HG02763 (cell line): ENCODE measurements around the gene TUFM.
"Not testable (repeated sequence)": the region's sequence is repeated elsewhere in the genome, so short reads cannot be mapped to it uniquely, and the experiment has no call there.

Experiments used
- ATAC-seq: cut with Tn5 transposase; IDR thresholded peaks from one replicate; pipeline ENCODE4 v1.9.1; 2021; ENCODE audit warnings: mild to moderate bottlenecking, moderate library complexity; ENCODE audit not compliant: unreplicated experiment

Gene TUFM

GRCh38 chr16:28875134-28876018 is 29.2 kb upstream of the TUFM start:
- ATAC-seq = no peak

- ATAC-seq = no peak
Observed at GRCh38 chr16:28874406-28874805, 28.3 kb upstream of the TUFM start.

- no peak for ATAC-seq
Observed at GRCh38 chr16:28873543-28874201, 27.5 kb upstream of the TUFM start.

- no peak for ATAC-seq
Observed at GRCh38 chr16:28872952-28873351, 26.8 kb upstream of the TUFM start.

GRCh38 chr16:28869201-28869600 is 23.1 kb upstream of the TUFM start:
- no peak for ATAC-seq

GRCh38 chr16:28867646-28868045 is 21.5 kb upstream of the TUFM start:
- ATAC-seq = not testable (repeated sequence)

GRCh38 chr16:28867241-28867640 is 21.1 kb upstream of the TUFM start:
- ATAC-seq = no peak

GRCh38 chr16:28866454-28866804 is 20.3 kb upstream of the TUFM start:
- no peak for ATAC-seq

GRCh38 chr16:28865722-28866453 is 19.7 kb upstream of the TUFM start:
- ATAC-seq = no peak

GRCh38 chr16:28865001-28865688 is 19.0 kb upstream of the TUFM start:
- ATAC-seq = no peak

GRCh38 chr16:28863929-28864793 is 18.0 kb upstream of the TUFM start:
- no peak for ATAC-seq

- no peak for ATAC-seq
Observed at GRCh38 chr16:28859326-28859725, 13.2 kb upstream of the TUFM start.

- no peak for ATAC-seq
Observed at GRCh38 chr16:28858421-28858820, 12.3 kb upstream of the TUFM start.

- no peak for ATAC-seq
Observed at GRCh38 chr16:28846933-28847273, 755 bp upstream of the TUFM start.

- ATAC-seq = no peak
Observed at GRCh38 chr16:28845761-28846079, 428 bp downstream of the TUFM start.

- no peak for ATAC-seq
Observed at GRCh38 chr16:28845293-28845692, 855 bp downstream of the TUFM start.

- ATAC-seq = no peak
Observed at GRCh38 chr16:28844226-28844885, 1.8 kb downstream of the TUFM start.

GRCh38 chr16:28843766-28844165 is 2.4 kb downstream of the TUFM start:
- no peak for ATAC-seq

GRCh38 chr16:28842696-28843095 is 3.5 kb downstream of the TUFM start:
- no peak for ATAC-seq

- no peak for ATAC-seq
Observed at GRCh38 chr16:28839899-28840298, 6.2 kb downstream of the TUFM start.
